IPS DF 6.9 (cell line): ENCODE data around the gene PRR4.

Experiments
- DNase-seq: peaks from one replicate; pipeline ENCODE4 v3.0.0-alpha.2; 2013; ENCODE audit warnings: low read depth, low spot score
- H3K27ac ChIP-seq: one replicate; pipeline ENCODE4 v1.5.1; 2013; ENCODE audit warnings: low read length, control low read depth
- H3K27me3 ChIP-seq: 2 replicates; pipeline ENCODE4 v1.6.1; 2013; ENCODE audit warnings: mild to moderate bottlenecking, low read length; ENCODE audit not compliant: control insufficient read depth, insufficient read depth
- H3K36me3 ChIP-seq: 2 replicates; pipeline ENCODE4 v1.6.1; 2013; ENCODE audit warnings: low read length; ENCODE audit not compliant: control insufficient read depth, insufficient read depth
- H3K4me1 ChIP-seq: 2 replicates; pipeline ENCODE4 v1.6.1; 2013; ENCODE audit warnings: low read length; ENCODE audit not compliant: control insufficient read depth, insufficient read depth
- H3K4me3 ChIP-seq: 2 replicates; pipeline ENCODE4 v1.5.1; 2013; ENCODE audit warnings: mild to moderate bottlenecking, low read length
- H3K9me3 ChIP-seq: 2 replicates; pipeline ENCODE4 v1.6.1; 2013; ENCODE audit warnings: low read length, inconsistent platforms; ENCODE audit not compliant: control insufficient read depth, insufficient read depth
- WGBS: extraction: QIAGEN DNeasy Blood & Tissue Kit; methylation state at CpG from one replicate; pipeline ENCODE4 v1.1.7; 2013; ENCODE audit warnings: mixed read lengths, missing lambda C conversion rate; ENCODE audit not compliant: insufficient read length, insufficient coverage; 5-methylcytosine and 5-hydroxymethylcytosine counted together

PRR4 gene

GRCh38 chr12:10849425-10849878 is at the start of gene PRR4:
Gene PRR4, minus strand, starts transcription at chr12:10849475. Its CDS starts 38 bp downstream, at chr12:10849437.
- no peaks in the 10 kb centered on the region for H3K27me3 ChIP-seq
- no peak within 1 kb of the TSS for H3K4me3 ChIP-seq
- peaks cover under 1% of the 10 kb centered on the region; the same call in 1 of the 2 replicates for H3K9me3 ChIP-seq
- no peaks in the 10 kb centered on the region for H3K4me1 ChIP-seq
- no peak for DNase-seq
- no peaks in the 10 kb centered on the region for H3K36me3 ChIP-seq
- WGBS: no CpG with 5 or more reads among the region's 4 CpGs
- H3K27ac ChIP-seq: no peak within 1 kb of the TSS

DNA sequence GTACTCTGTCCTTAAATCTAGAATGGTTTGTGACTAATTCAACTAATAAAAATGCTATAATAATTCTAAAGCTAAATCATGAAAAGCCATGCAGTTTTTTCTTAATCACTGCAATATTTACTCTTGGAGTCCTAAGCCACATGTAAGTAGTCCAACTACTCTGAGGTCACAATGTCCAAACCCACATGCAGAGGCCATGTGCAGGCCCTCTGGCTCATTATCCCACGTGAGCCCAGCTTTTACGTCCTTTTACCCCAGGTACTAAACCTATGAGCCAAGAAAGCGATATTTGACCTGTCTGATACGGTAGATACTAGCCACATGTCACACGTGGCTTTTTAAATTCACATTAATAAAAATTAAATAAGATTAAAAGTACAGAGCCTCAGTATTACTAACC is 47.6 kb upstream of the PRR4 start:
- DNase-seq: no peak
- H3K4me3 ChIP-seq: no peak overlapping the region
- H3K4me1 ChIP-seq: no peaks in the 10 kb centered on the region
- WGBS: no CpG with 5 or more reads among the region's 5 CpGs
- H3K27ac ChIP-seq: no peak overlapping the region
- H3K36me3 ChIP-seq: no peaks in the 10 kb centered on the region
- no peaks in the 10 kb centered on the region for H3K9me3 ChIP-seq
- no peaks in the 10 kb centered on the region for H3K27me3 ChIP-seq

DNA sequence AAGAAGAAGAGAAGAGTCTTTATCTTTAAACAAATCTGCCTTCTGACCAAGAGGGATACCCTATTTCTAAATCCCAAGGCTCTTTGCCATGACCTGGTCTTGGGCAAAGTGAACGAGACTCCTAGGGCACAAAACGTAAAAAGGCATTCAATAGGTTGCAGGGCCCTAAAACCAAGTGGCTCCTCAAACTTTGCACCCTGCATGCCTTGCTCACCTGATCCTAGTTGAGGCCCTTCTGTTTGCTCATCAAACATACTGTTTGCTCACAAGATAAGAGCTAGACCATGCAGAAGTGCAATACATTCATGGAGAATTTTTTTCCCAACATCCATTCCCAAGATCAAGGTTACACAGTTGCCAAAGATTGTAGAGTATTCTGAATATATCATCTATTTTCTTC is 42.7 kb upstream of the PRR4 start:
- WGBS: no CpG with 5 or more reads among the region's 2 CpGs
- Histone ChIP-seq H3K27me3 (no peaks in the 10 kb centered on the region), H3K27ac (no peak overlapping the region), H3K4me3 (no peak overlapping the region), H3K4me1 (no peaks in the 10 kb centered on the region), H3K9me3 (no peaks in the 10 kb centered on the region), H3K36me3 (no peaks in the 10 kb centered on the region)
- no peak for DNase-seq

- Histone ChIP-seq H3K36me3 (no peaks in the 10 kb centered on the region), H3K4me3 (no peak overlapping the region)
- DNase-seq: no peak
Measured at GRCh38 chr12:10889226-10889625, 40.0 kb upstream of the PRR4 start.

GRCh38 chr12:10884086-10884725 is 34.9 kb upstream of the PRR4 start, which contains the start of gene PRH1:
Gene PRH1, minus strand, starts transcription at chr12:10884255. Its CDS starts 38 bp downstream, at chr12:10884217.
- Histone ChIP-seq H3K36me3 (no peaks in the 10 kb centered on the region), H3K27me3 (no peaks in the 10 kb centered on the region), H3K27ac (no peak within 1 kb of the TSS), H3K9me3 (no peaks in the 10 kb centered on the region), H3K4me1 (no peaks in the 10 kb centered on the region), H3K4me3 (no peak within 1 kb of the TSS)
- DNase-seq: no peak
- no CpG with 5 or more reads among the region's 6 CpGs for WGBS

More at GRCh38 chr12:10889226-10889625, 40.0 kb upstream of the PRR4 start:
- H3K4me1 ChIP-seq: no peaks in the 10 kb centered on the region
- no peaks in the 10 kb centered on the region for H3K9me3 ChIP-seq
- H3K27me3 ChIP-seq: no peaks in the 10 kb centered on the region
- H3K27ac ChIP-seq: no peak overlapping the region

- H3K27ac ChIP-seq: no peak overlapping the region
- no peaks in the 10 kb centered on the region for H3K27me3 ChIP-seq
- no CpG with 5 or more reads among the region's 2 CpGs for WGBS
- H3K9me3 ChIP-seq: no peaks in the 10 kb centered on the region
- H3K4me3 ChIP-seq: no peak overlapping the region
- H3K4me1 ChIP-seq: no peaks in the 10 kb centered on the region
- DNase-seq: no peak
- H3K36me3 ChIP-seq: no peaks in the 10 kb centered on the region
Measured at GRCh38 chr12:10873378-10873777, 24.1 kb upstream of the PRR4 start.

DNA sequence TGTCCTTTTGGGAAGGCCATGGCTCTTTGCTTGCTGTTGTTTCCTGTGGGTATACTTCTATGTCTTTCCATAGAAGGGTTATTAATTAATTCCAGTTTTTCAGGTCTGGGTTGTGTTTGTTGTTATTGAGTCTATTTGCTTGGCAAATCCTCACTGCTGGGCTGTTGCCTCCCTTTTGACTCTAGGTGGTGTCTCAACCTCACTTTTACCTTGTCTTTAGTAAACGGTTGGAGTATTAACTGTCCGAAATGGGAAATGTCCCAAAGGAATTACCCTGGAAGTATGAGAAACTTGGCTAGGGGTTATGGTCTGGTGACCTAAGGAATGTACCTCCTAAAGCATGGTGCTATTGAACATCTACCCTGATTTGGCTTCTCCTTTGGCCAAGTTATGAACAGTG is 18.1 kb upstream of the PRR4 start:
- Histone ChIP-seq H3K27ac (no peak overlapping the region), H3K27me3 (no peaks in the 10 kb centered on the region), H3K36me3 (no peaks in the 10 kb centered on the region), H3K4me1 (no peaks in the 10 kb centered on the region), H3K4me3 (no peak overlapping the region), H3K9me3 (no peaks in the 10 kb centered on the region)
- no CpG with 5 or more reads among the region's 2 CpGs for WGBS
- no peak for DNase-seq

DNA sequence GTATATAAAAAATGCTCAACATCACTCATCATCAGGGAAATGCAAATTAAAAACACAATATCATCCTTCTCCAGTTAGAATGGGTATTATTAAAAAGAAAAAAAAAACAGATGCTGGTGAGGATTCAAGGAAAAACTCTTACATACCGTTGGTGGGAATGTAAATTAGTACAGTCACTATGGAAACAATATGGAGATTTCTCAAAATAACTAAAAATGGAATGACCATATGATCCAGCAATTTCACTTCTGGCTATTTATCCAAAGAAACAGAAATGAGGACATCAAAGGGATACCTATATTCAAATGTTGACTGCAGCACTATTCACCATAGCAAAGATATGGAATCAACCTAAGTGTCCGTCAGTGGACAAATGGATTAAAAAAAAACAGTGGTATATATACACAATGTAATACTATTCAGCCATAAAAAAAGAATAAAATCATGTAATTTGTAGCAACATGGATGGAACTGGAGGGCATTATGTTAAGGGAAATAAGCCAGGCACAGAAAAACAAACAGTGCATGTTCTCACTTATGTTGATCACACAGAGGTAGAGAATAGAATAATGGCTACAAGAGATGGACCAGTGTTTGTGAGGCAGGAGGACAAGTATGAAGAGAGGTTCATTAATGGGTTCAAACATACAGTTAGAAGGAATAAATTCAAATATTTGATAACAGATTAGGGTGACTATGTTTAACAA is 14.4 kb upstream of the PRR4 start:
- Histone ChIP-seq H3K36me3 (no peaks in the 10 kb centered on the region), H3K27ac (no peak overlapping the region), H3K4me1 (no peaks in the 10 kb centered on the region), H3K27me3 (no peaks in the 10 kb centered on the region), H3K9me3 (no peaks in the 10 kb centered on the region), H3K4me3 (no peak overlapping the region)
- no CpG with 5 or more reads among the region's 2 CpGs for WGBS
- no peak for DNase-seq

- no peaks in the 10 kb centered on the region for H3K27me3 ChIP-seq
- no peak overlapping the region for H3K27ac ChIP-seq
- no peak for DNase-seq
- H3K9me3 ChIP-seq: 0 out of 2 replicates have a peak, but pooled peaks cover under 1% of the 10 kb centered on the region
- H3K4me3 ChIP-seq: no peak overlapping the region
- H3K4me1 ChIP-seq: no peaks in the 10 kb centered on the region
- H3K36me3 ChIP-seq: no peaks in the 10 kb centered on the region
- no CpG with 5 or more reads among the region's 2 CpGs for WGBS
Measured at GRCh38 chr12:10861366-10861765, 12.1 kb upstream of the PRR4 start.

DNA sequence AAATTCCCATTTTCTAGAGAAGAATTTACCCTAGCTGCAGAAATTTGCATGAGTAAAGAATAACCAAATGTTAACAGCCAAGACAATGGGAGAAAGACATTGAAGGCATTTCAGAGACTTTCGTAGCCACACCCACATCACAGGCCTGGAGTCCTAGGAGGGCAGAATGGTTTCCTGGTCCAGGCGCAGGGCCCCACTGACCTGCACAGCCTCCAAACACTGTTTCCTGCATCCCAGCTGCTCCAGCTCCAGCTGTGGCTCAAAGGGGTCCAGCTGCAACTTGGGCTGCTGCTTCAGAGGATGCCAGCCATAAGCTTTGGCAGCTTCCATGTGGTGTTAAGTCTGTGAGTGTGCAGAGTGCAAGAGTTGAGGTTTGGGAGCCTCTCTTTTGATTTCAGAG is 6.5 kb upstream of the PRR4 start:
- DNase-seq: no peak
- H3K36me3 ChIP-seq: 0 out of 2 replicates have a peak, but pooled peaks cover 3% of the 10 kb centered on the region
- no peaks in the 10 kb centered on the region for H3K27me3 ChIP-seq
- peaks cover 8% of the 10 kb centered on the region for H3K9me3 ChIP-seq
- WGBS: no CpG with 5 or more reads among the region's 2 CpGs
- no peaks in the 10 kb centered on the region for H3K4me1 ChIP-seq
- no peak overlapping the region for H3K4me3 ChIP-seq
- H3K27ac ChIP-seq: no peak overlapping the region
